GM12891 (cell line): ENCODE results near the gene PAN3.

ENCODE experiments used
- POLR2A ChIP-seq: IDR thresholded peaks from 2 replicates; pipeline ENCODE4 v1.6.1; 2011; ENCODE audit warnings: low read depth, low read length, control low read depth
- POLR2AphosphoS5 ChIP-seq: IDR thresholded peaks from 2 replicates; pipeline ENCODE4 v1.6.1; 2011; ENCODE audit warnings: low read depth, low read length, control low read depth
- POU2F2 ChIP-seq: IDR thresholded peaks from 2 replicates; pipeline ENCODE4 v1.6.1; 2011; ENCODE audit warnings: low read depth, mild to moderate bottlenecking, control low read depth, low read length, moderate library complexity
- TAF1 ChIP-seq: IDR thresholded peaks from 2 replicates; pipeline ENCODE4 v1.6.1; 2011; ENCODE audit warnings: low read depth, low read length, control low read depth

DNA sequence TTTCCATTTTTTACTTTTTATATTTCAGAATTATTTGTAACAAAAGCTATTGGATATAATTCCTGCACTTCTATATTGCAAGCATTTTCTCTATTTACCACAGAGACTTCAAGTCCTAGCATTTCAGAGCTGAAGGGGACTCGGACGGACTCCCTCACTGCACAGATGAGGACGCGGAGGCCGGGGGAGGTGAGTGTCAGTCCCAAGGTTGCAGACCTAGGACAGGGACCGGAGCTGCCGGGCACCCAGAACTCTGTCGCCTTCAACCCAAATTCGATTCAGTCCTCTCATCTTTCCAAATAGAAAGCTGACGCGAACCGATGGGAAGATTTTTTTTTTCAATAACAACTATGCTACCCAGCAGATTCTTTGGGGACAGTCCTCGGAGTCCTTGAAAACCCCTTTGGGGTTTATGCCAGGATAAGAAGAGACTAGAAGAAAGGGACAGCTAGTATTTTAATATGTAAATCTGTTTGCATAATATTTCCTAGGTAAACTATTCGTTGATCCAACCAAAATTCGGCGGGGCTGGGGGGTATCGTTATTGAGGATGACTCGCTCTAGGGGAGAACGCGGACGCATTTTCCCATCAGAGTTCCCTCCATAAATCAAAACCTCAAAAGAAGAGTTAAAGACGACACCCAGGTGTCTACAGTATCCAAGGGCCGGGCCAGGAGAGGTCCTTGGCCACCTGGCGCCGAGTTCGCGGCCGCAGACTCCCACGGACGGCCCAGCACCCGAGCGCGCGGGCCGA is 38.8 kb upstream of the PAN3 start:
- TF ChIP-seq POLR2AphosphoS5 (no peak), POLR2A (no peak), TAF1 (no peak), POU2F2 (no peak)
